ENCODE data around the gene AIFM1.
A peak's percentile ranks its signal among the peaks of the same experiment; 100 is the strongest.
"Not testable (repeated sequence)": the region's sequence is repeated elsewhere in the genome, so short reads cannot be mapped to it uniquely, and the experiment has no call there.

Gene AIFM1

DNA sequence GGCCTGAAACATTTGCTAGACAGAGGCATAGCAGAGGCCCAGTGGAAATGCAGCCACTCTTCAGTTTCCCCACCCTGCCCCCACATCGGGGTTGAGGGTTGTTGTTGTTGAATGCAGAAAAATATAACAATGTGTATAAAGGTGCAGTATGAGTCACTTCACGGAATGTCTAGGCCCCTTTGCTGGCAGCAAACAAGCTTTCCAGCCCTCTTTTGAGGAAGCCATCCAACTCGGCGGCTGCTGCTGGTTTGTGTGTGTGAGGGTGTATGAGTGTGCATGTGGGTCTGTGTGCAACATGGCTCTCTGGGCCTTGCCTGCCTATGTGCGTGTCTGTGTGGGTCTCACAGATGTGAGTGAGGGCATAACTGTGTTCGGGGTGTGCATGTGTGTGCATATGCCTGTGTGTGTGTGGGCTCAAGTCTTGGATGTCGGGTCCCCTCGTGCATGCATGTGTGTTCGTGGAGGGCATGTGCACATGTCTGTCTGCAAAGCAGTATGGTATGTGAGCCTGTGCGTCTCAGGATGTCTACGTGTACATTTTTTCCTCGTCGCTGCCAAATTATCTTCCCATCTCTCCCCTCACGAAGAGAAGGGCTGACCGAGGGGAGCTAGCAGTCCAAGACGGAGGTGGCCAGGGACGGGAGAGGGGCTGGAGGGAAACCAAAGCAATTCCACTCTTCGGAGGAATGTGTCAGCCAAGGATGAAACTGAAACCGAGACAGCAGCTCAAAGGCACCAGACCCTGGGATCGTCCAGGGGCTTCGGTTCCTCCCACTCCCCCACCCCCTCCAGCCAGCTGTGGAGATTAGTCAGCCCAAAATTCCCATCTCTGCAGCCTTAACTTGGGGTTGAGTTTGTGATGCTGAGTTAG, 47.0 kb downstream of the AIFM1 start:
- no peak for DNase-seq

DNA sequence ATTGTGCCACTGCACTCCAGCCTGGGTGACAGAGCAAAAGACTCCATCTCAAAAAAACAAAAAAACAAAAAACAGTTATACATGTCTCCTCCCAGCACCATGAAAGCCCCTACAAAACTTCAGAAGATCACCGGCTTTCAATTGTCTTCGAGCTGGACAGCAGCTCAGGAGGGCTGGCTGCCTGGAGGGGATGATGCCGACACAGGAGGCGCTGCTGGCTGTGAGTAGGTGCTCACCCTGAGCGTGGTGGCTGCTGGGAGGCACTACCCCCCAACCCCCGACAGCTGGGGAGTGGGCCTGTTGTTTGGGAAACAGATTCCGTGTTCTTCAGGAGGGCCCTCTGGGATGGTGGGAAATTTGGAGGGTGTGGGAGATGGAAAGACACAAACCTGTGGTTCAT, 48.5 kb downstream of the AIFM1 start:
- no peak for DNase-seq

DNA sequence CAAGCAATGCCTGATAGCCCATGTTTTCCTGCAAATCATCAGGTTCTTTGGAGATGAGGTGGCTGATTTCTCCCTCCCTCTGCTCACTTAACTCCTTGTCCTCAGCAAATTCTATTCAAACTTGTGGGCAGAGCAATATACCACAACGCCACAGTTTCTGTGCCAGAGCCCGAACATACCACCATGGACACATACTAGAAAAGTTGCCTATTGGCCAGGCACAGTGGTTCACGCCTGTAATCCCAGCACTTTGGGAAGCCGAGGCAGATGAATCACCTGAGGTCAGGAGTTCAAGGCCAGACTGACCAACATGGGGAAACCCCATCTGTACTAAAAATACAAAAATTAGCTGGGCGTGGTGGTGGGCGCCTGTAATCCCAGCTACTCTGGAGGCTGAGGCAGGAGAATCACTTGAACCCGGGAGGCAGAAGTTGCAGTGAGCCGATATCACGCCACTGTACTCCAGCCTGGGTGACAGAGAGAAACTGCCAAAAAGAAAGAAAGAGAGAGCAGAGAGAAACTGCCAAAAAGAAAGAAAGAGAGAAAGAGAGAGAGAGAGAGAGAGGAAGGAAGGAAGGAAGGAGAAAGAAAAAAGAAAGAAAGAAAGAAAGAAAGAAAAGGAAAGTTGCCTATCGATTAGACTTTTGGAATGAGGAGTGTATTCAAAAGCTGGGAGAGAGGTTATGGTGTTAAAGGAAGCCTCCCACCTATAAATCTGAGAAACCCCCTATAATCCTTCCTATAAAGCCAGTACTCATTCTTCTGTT, 50.3 kb downstream of the AIFM1 start:
- not testable (repeated sequence) for DNase-seq

DNA sequence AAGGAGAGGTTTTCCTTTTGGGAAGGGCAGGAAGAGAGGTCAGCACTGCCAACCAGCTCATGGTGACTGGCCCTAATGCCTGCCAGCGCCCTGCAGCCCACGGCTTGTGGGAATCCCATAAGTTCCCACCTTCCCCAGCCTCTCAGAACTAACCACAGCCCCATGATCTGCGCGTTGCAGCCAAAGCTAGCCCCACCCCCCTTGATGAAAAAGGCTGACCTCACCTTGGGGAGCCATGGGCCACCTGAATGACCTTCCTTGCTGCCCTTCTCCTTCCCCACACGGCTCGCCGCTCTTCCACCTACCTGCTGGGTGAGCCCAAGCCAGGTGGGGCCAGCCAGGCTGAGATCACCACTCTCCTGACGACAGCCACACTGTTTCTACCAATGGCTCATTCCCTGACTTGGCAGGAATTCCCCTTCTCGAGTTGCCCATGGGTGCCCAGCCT, 51.5 kb downstream of the AIFM1 start:
- DNase-seq: no peak

DNA sequence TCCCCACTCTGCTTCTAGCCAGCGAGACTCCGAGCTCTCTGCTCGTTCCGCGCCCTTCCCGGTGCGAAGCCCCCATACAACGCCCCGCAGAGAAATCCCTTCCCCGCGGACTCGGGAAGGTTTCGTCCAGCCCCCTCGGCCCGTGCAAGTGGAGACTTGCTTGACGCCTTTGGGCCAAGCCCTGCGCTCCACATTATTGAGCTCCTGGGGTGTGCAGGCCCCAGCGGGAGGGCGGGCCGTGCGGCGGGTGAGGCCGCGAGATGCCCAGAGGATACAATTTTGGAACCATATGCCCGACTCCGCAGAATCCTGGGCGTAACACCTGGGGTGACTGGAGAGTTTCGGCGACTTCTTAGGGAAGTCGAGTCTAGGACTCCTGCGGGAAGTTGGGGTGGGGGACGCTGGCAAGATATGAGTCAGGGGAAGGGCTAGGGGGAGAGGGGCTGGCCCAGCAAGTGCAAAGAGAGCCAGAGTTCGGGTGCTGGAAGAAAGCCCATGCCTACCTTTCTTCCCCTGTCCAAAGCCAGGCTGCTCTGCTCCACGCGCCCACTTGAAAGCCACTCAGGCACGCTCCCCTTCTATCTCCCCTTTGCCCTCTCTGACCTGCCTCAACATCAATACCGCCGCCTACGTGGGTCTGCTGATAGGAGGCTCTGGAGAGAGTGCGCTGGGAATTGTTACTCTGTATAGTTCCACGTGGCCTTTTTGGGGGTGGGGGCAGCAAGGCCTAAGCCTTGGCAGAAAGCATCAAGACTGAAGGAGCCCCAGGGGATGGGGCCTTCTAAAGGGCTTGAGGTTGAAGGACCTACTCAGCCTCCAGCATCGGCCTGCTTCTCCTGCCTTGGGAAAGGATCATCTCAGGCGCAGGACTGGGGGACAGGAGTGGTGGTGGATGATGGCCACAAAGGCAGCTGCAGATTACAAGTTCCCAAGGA, 54.2 kb downstream of the AIFM1 start:
- DNase-seq: no peak

DNA sequence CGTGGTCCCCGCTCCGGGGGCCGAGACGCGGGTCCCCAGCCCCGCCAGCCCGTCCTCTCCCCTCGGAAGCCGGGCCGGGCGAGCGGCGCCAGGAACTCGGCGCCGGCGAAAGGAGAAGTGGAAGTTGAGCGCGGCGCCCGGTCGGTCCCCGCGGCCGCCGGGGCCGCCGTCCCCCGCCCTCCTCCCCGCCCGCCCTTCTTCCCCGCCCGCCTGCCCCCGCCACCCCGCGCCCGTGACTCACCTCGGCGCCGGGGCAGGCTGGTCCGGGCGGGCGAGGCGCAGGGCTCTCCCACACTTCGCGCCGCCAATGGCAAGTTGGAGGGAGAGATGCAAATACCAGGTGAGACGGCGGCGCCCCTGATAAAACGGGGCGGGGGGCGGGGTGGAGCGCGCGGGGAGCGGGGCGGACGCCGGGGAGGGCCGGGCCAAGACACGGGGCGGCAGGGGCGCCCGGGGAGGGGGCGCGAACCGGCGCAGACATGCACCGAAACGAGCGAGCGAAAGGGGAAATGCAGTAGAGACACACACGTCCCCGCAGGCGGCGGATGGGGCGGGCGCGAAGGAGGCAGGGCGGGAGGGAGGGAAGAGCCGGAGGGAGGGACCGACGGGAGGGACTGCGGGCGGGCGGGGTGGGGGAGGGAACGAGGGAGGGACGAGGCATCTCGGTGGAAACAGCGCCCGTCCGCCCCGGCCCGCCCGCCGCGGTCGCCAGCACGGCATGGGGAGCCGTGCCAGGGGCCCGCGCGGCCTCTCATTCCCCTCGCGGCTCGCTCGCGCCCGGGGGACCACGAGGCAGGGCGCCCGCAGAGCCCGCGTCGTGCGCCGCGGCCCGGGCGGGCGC, 55.0 kb downstream of the AIFM1 start, which contains the start of gene ELF4:
ELF4 (minus strand) TSS at position 119 of the 841 bp plus-strand sequence. CDS start 29,167 bp downstream, outside the sequence.
- DNase-seq: peak; percentile 35

DNA sequence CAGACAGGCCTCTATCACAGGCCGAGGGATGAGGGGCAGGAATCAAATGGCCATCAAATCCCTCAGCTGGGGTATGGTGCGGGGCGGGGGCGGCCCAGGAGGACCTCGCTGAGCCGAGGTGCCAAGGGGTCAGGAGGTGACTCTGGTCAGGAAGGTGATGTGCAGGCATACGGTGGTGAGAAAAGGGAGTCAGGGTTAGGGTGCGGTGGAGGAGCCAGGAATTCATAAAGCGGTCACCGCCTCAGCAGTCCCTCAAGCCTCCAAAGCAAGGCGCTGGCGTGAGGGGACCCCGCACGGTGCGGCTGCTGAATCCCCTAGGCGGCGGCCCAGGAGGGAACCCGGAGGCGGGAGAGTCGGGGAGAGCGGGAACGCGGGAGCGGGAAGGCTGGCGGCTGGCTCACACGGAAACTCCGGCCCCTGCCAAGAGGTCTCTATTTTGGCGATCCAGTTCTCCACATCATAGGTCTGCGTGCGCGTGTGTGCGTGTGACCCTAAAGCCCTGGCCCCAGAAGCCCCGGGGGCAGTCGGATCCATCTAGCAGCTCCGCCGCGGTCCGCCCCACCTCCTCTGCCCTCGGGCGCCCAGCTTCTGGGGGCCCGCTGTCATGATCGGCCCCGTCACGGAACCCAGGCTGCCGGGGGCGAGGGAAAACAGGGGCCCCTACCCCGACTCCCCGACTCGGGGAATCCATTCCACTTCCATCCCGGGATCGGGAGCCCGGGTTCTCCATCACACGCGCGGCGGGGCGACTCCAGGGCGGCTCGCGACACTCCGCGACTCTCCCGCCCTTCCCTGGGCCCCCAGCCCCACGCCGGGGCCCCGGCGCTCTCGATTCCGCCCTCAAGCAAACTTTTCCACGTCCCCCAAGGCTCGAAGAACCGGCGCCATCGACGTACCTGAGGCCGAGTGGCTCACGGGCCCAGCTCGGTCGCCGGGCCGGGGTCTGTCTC, 55.9 kb downstream of the AIFM1 start:
- no peak for DNase-seq

DNA sequence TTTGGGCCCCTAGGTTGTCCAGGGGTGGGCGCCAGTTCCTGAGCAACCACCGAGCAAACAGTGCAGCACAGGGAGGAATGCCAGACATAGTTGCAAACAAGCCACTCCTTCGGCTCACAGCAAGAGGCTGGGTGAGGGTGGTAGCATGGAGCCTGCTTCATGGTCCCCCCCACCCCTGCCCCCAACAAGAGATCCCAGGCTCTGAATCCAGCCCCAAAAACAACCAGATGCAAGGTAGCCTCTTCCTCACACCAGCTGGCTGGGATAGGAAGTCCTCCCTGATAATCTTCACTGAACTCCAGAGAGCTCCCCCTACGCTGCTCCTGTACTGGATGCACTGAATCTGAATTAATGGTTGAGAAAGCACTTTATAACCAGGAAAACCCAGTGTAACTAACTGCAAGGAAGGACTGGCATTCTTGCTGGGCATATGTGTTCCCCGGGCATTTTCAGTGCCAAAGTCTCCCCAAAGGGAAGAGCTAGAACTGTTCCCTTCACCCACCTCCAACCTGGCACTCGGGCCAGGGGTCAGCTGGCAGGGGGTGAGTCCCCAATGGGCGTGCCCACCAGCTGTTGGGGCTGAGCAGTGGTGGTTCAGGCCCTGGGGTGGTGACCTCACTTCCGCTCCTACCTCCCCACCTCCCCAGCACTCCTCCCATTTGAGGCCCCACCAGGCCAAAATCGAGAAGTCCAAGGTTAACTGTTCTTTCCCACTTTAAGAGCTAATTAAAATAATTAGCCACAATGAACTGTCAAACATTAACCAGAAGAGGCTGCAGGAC, 56.8 kb downstream of the AIFM1 start:
- DNase-seq: no peak

DNA sequence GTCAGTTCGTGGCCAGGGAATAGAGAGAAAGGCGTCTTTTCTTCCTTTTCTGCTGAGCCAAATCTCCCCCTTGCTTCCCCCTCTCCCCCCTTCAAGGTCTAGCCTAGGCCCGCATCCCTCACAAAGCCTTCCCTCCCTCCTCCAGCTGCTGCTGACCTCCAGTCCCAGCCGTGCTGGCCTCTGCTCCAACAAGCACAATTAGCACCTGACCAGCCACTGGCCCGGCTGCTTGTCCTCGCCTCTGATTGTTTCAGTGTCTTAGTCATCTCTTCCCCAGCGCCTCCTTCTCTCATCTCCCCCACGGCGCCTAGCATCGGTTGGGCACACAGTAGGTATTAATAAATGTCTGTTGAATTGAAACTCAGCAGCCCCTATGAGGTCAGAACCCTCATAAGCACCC, 59.6 kb downstream of the AIFM1 start:
- no peak for DNase-seq

DNA sequence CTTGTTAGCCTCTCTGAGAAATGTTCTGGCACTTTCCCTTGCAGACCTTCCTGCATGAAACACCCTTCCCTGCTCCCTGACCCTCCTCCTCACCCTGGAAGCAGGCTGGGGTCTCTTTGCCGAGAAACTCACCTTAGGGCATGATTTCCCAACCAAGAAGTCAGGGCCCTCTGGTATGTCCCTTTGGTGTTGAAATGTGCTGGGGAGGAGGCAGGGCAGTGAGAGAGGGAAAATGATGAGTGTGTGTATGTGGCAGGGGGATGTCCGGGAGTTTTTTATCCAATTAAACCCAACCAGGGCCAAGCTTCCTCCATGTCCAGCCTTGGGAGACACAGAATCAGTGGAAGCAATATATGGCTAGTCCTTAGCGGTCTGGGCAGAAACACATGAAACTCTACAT, 60.4 kb downstream of the AIFM1 start:
- DNase-seq: no peak

DNA sequence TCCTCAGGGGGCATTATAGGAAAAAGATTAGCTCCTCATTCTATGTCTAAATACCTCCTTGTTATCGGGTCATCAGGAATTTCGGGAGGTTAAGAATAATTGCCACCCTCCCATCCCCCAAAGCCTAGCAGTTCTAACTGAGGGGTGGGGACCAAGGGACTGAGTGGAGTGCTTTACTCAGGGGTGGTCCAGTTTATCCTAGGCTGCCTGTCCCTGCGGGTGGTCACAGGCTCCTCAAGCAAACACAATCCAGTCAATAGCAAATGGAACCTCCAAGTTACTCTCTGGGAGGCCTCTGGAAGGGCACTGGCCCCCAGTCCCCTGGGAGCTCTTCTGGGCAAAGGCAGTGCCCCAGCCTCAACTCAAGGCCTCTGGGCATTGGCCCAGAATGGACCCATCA, 62.0 kb downstream of the AIFM1 start:
- no peak for DNase-seq

DNA sequence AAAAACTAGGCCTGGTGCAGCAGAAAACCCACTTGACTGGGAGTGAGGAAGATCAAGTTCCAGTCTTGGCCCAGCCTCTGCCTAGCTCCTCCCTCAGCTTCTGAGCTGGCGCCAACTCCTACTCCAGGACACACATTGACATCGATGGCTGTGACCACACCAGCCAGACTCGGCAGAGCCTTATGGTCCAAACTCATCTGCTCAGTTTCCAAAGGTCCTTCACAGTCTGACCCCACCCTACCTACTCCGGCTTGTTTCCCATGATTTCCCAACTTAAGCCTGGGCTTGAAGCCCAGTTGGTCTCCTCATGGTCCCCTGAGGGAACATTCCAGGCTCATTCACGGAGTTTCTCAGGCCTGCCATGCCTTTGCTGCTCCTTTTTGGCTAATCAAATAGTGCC, 65.5 kb downstream of the AIFM1 start:
- no peak for DNase-seq

DNA sequence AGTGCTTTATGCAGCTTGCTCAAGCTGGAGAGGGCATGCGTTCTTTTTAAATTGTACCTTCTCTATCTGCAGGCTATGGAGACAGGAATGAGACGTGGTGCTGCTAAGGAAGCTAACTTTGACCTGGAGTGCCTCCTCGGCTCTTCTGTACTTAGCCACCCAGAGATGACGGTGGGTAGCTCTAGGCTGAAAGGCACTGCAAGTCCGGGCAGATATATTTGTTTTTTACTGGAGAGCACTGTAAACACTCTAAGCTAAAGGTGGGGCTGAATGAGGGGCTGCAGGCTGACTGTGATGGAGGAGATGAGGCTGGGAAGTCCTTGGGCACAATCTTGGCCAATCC, 67.5 kb downstream of the AIFM1 start:
- DNase-seq: no peak

DNA sequence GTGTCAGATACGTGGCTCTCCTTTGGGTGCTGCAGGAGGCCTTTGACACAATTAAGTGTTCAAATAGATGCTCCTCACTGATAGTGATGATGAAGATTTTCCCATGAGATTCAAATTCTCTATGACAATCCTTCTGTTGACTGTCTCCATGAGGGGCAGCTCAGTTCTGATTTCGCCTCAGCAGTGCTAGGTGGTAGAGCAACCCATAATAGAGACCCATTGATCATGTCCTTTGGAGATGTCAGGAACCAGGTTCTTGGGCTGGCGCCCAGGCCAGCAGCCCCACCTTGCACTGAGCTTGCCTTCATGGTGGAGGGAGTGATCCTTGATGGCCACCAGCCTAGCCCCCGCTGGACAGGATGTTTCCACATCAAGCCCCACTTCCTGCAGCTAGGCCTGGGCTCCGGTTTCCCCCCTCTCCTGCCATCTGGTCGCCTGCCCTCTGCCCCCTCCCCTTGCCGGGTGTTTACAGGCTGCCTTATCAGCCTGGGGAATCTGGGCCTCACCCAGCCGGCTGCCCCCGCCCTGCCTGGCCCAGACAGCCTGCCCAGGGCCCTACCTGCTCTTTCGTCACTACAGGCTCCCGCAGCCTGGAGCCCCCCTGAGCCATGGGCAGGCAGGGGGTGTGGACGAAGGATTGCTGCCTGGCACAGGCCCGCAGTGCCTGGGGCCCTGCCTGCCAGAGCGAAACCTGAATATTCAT, 68.0 kb downstream of the AIFM1 start:
- DNase-seq: no peak

DNA sequence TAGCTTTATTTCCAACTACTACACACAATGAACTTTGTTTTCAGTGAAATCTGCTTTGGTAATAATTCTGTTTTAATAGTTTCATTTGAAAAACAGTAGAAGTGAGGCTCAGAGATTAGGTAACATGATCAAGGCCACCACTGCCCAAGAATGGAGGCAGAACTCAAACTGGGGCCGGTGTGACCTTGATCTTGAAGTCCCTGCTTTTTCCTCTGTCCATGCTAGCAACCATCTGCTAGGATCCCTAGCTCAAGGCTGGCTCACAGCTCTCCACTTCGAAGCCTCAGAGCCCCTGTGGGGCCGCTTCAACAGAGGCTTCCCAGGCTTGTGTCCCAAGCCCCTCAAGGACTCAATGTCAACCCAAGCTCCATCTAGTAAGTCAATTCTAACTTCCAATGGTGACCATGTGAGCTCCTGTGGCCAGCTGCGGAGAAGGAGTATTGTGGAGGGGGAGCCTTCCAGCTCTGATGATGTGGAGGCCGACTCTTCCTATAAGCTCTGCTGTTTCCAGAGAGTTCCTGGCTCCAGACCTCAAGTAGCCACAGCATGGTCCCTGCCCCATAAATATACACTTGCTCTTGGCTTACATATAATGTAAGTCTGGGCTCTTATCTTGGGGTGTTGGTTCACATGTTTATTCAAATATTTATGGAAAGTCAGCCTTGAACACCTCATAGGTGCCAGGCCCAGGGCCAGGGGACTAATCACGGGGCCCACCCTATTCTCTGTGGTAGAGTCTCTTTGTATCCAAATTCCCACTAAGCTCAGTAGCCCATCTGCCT, 70.2 kb downstream of the AIFM1 start:
- DNase-seq: no peak

DNA sequence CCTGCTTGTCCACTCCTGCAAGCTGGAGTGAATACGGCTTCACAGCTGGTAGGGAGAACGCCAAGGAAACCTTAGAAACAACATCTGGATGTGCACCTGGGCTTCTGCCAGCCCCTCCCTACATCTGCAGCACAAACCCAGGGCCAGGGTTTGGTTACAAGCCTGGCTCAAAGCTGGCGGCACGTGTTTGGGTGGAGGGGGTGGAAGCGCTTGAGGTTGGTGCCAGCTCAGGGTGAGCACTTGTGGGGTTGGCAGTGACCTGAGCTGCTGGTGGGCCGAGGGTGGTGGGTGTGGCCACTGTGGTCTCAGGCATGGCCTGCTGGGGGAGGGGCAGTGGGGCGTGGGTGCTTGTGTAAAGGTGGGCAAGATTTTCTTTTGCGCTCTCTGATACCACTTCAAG, 70.9 kb downstream of the AIFM1 start:
- DNase-seq: no peak

DNA sequence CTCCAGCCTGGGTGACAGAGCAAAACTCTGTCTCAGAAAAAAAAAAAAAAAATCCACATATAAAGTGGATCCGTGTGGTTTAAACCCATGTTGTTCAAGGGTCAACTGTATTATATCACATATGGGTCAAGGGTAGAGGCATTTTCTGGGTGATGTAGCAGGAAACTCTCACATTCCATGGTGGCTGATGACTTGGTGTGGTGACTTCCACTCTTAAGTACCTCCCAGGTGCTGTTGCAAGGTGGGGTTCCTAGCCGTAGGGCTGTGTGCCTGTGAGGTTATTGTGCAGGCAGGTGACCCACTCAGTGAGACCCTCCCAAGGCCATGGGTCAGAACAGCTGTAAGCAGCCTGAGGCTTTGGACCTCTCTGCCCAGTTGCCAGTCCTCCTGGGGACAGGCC, 72.4 kb downstream of the AIFM1 start:
- DNase-seq: no peak

DNA sequence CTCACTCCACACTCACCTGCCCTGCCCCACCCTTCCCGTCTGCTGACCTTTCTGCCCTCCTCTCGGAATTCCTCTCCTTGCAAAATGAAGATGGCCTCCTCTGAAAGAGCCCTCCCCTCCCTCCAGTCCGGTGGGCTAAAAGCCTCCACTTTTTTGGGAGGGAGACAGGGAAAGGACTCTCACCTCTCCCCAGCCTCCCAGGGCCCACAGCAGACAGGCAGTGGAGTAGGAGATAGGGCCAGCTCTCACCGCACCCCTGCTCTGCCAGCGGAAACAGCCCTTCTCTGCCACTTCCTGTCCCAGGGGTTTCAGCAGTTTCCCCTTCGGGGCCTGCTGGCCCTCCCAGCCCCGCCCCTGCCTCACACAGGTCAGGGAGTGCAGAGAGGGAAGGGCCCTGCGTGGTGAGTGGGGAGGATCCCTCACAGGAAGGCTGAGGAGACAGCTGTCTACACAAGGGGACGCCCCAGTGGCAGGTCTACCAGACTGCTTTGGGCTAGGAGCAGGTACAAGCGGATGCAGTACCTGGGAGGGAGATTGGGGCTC, 73.6 kb downstream of the AIFM1 start:
- peak; percentile 16 for DNase-seq
